ENCODE data around the gene ZFYVE28. TPM values are rescaled to one million over a fixed set of nuclear protein-coding genes. Genes with fewer than 3 reads are reported as not detected.

ZFYVE28 gene
- total RNA-seq, 1 donor from 2014 or later: 5.1 TPM

DNA sequence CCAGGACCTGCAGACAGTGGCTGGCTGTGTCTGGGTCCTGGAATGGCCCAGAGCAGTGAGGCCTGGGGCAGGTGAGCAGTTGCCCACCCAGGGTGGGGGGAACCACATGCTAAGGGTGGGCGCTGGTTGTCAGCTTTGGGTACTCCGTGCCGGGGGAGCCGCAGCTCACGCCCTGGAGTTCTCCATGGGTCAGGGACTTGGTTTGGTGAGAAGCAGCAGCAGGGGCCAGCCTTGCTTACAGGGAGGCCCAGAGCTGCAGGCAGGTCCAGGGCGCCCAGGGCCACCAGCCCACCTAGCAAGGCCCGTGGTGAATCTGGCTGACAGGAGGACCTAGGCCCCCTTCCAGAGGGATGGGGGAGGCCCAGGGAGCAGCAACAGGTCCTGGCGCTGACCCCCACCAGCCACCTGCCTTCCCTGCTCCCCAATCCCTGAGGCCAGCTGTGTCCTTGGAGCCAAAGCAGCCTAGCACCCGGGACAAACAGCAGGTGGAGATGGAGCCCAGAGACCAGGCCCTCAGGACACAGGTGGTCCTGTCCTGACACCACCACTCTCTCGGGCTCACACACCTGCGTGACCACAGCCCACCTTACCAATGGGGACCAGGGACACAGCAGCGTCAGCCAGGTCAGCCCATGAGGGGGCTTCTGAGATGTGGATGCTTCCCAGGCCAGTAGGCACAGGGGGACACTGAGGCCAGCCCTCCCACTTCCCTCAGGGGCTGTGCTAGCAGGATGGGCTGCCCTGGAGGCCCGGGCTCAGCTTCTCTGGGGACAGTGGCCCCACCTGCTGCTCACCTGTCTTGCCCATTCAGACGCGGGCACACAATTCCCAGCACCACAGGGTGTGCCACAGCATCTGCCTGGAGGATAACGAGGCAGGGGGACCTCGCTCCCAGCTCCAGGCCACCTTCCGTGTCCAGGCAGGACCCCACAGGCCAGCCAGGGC lies 160.1 kb downstream of the ZFYVE28 start:
- H3K4me3 Mint-ChIP-seq: no peak overlapping the region
- intact Hi-C loops (cut with micrococcal nuclease): no loop called here

DNA sequence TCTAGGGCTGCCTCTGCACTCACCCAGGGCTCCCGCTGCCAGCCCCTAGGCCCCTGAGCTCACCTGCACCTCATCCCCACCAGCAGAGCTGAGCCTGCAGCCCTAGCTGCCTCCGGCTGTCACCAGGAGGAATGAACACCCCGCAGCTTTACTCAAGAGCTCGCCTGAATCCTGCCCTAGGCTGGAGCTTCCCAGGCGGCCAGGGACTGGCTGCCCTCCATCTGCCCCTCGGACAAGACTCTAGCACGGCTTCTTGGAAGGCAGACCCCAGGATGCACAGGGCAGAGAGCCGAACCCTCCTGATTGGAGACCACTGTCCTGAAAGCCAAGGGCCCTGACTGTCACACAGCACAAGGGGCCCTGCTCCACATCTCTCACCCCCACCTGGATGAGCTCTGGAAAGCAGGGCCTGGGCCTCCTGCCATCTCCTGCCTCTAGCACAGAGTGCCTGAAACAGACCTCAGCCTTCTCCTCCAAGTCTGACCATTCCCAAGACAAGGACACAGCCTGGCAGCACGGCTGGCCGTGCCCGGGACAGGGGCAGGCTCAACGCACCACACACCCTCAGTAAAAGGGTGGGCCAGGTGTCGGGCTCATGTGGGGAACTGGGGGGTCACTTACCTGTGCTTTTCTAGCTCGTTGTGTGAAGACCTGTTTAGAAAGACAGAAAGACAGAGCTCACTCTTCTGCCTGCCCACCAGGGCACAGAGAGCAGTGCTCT lies 160.9 kb downstream of the ZFYVE28 start:
- no peaks in the 10 kb centered on the region for H3K4me1 Mint-ChIP-seq (ENCODE audit: low read depth)
- no peak for DNase-seq (ENCODE audit: low spot score)
- intact Hi-C loops (cut with micrococcal nuclease): no loop called here
- no peak overlapping the region for H3K27ac Mint-ChIP-seq
- no peaks in the 10 kb centered on the region for H3K27me3 Mint-ChIP-seq (ENCODE audit: insufficient read depth)
- H3K4me3 Mint-ChIP-seq: no peak overlapping the region
- no peaks in the 10 kb centered on the region for H3K9me3 Mint-ChIP-seq
- no peaks in the 10 kb centered on the region for H3K36me3 Mint-ChIP-seq (ENCODE audit: low read depth)

More for the DNA sequence above, 160.1 kb downstream of the ZFYVE28 start:
- no peaks in the 10 kb centered on the region for H3K9me3 Mint-ChIP-seq
- no peaks in the 10 kb centered on the region for H3K4me1 Mint-ChIP-seq (ENCODE audit: low read depth)
- no peaks in the 10 kb centered on the region for H3K36me3 Mint-ChIP-seq (ENCODE audit: low read depth)
- H3K27ac Mint-ChIP-seq: no peak overlapping the region
- no peaks in the 10 kb centered on the region for H3K27me3 Mint-ChIP-seq (ENCODE audit: insufficient read depth)
- no peak for DNase-seq (ENCODE audit: low spot score)

DNA sequence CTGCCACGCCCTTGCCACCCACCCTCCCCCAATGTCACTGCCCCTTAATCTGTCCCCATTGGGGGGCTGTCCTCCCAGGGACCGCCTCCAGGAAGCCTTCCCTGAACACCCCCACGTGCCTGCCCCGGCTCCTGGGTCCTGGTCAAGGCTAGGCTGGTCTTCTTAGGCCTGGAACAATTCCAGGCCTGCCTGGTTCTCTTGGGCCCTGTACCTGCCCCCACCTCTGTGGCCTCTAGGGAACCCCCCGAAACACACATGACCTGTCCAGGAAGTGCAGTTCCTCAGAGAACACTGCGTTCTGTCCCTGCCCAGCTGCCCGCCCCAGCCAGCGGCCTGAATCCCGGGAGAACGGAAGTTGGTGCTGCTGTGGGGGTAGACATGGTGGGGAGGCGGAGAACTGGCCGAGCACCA lies 161.7 kb downstream of the ZFYVE28 start:
- Mint-ChIP-seq H3K27me3 (ENCODE audit: insufficient read depth) (no peaks in the 10 kb centered on the region), H3K27ac (no peak overlapping the region), H3K36me3 (ENCODE audit: low read depth) (no peaks in the 10 kb centered on the region), H3K4me3 (no peak overlapping the region), H3K4me1 (ENCODE audit: low read depth) (no peaks in the 10 kb centered on the region), H3K9me3 (no peaks in the 10 kb centered on the region)
- intact Hi-C loops (cut with micrococcal nuclease): no loop called here
- DNase-seq (ENCODE audit: low spot score): no peak

DNA sequence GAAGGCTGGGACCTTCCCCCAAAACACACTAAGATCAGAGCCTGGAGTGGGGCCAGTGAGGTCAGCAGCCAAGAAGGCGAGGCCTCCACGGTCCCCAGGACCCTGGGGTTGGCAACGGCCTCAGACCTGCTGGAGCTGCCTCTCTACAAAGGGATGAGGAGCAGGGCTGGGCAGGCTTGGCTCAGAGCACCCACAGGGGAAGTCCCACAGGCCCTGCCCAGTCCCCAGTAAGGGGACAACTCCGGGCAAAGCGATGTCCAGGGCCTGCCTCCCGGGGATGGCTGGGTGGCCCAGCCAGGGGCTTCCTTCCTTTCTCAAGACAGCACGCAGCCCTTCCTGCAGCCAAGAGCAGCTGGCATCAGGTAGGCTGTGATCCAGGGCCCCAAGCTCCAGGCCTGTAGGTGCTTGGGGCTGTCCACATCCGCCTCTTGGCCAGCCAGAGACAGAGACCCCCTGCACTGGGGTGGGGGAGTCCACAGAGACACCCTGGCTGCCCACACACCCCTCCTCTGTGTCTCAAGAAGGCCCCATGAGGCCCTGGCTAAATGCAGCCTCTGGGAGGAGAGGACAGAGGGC lies 162.2 kb downstream of the ZFYVE28 start:
- H3K4me3 Mint-ChIP-seq: no peak overlapping the region
- intact Hi-C loops (cut with micrococcal nuclease): no loop called here
- no peak for DNase-seq (ENCODE audit: low spot score)
- H3K9me3 Mint-ChIP-seq: no peaks in the 10 kb centered on the region
- H3K27me3 Mint-ChIP-seq (ENCODE audit: insufficient read depth): no peaks in the 10 kb centered on the region
- no peak overlapping the region for H3K27ac Mint-ChIP-seq
- H3K4me1 Mint-ChIP-seq (ENCODE audit: low read depth): no peaks in the 10 kb centered on the region
- no peaks in the 10 kb centered on the region for H3K36me3 Mint-ChIP-seq (ENCODE audit: low read depth)

DNA sequence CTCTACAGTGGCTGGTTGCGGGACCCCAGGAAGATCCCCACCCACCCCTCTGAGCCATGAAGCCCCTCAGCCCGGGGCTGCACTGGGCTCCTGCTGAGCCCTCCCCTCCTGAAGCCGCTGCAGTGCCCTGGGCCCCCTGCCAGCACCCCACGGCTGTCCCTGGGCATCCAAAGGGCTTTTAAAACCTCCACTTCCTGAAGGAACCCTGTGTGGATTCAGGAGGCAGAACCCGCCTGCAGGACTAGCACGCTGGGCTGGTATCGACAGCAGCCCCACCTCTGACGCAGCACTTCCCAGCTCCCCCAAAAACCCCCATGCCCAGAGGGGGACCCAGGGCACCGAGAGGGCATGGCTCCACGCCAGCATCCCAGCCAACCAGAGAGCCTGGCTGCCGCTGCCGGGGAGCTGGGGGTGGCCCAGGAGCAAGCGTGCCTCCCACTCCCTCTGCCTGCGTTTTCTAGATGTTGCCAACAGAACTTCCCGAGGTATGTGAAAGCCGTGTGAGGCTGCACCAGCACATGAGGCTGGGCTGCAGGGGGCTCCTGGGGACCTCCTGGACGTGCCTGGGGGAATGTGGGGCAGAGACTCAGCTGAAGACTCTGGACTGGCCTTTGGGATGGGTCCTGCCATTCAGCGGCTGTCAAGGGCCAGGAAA lies 162.8 kb downstream of the ZFYVE28 start:
- H3K27ac Mint-ChIP-seq: no peak overlapping the region
- no peaks in the 10 kb centered on the region for H3K36me3 Mint-ChIP-seq (ENCODE audit: low read depth)
- no peak for DNase-seq (ENCODE audit: low spot score)
- H3K4me3 Mint-ChIP-seq: no peak overlapping the region
- no peaks in the 10 kb centered on the region for H3K27me3 Mint-ChIP-seq (ENCODE audit: insufficient read depth)
- H3K9me3 Mint-ChIP-seq: no peaks in the 10 kb centered on the region
- H3K4me1 Mint-ChIP-seq (ENCODE audit: low read depth): no peaks in the 10 kb centered on the region
- intact Hi-C loops (cut with micrococcal nuclease): no loop called here

DNA sequence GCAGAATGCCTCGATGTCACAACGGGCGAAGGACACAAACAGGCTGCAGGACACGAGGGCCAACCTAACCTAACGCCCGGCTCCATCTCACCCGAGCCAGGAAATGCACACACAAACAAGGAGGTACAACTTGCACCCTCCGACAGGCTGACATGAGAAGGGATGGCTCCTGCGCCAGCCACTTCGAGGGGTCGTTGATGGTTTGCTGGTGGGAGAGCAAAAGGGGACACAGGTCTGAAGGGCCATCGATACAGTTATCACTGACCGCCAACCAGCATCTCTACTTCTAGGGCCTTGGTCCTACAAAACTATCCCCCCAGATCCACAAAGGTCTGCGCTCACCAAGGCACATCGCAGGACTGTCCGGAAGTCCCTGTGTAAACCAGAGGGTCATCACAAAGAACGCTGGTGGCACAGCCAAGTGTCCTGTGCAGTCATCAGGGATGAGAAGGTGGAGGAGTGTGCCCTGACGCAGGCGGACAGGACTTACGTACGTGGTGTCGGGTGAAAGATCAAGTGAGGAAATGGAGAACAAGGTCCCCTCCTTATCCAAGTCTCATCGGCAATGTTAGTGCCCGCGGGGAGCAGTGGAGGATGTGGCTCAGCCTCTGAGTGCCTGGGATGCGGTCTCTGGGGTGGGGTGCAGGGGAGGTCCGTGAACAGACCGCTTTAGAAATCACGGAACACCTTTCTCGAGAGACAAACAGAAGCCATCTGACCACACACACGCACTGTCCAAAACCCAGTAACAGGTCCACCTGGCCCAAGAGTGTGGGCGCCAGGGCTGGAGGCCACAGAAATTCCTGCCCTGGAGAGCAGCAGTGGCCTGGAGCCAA lies 163.6 kb downstream of the ZFYVE28 start:
- no peaks in the 10 kb centered on the region for H3K36me3 Mint-ChIP-seq (ENCODE audit: low read depth)
- intact Hi-C loops (cut with micrococcal nuclease): no loop called here
- no peaks in the 10 kb centered on the region for H3K4me1 Mint-ChIP-seq (ENCODE audit: low read depth)
- no peaks in the 10 kb centered on the region for H3K27me3 Mint-ChIP-seq (ENCODE audit: insufficient read depth)
- no peaks in the 10 kb centered on the region for H3K9me3 Mint-ChIP-seq
- no peak for DNase-seq (ENCODE audit: low spot score)
- H3K4me3 Mint-ChIP-seq: no peak overlapping the region
- no peak overlapping the region for H3K27ac Mint-ChIP-seq

DNA sequence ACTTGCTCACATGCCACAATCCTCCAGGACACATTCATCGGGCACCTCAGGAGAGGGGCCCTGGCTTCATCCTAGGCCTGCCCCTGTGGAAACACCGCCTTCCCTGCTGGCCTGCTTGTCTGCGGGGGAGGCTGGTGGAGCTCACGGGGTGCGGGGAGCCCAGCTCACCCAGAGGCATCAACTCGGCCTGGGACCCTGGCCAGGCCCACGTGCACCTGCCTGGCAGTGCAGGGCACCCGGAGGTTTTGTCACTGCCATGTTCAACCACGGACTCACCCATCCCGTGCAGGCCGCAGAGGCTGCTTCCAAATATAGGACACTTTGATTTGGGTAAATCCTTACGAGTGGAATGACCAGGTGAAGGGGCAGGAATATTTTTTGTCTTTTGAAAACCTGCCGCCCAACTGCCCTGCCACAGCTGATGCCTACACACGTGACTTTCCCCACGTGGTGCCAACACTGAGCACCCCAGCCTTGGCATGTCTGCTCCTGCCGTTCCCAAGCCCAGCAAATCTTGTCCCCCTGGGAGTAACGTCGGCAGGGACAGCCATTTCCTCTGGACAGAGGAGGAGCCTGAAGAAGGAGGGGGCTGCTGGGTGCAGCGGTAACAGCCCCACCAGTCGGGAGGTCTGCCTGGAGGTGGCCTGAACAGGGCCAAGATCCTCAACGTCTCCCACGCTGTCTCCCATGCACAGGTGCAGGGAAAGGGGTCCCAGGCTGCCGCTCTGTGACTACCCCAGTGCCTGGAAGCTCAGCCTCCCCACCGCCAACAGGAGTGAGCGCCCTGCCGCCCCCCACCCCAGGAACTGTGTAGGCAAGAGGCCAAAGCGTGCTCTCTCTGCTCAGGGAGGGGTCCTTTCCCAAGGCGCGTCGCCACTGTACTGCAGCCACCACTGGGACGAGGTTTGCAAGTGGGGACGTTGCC lies 165.0 kb downstream of the ZFYVE28 start:
- no peaks in the 10 kb centered on the region for H3K36me3 Mint-ChIP-seq (ENCODE audit: low read depth)
- no peak for DNase-seq (ENCODE audit: low spot score)
- H3K4me3 Mint-ChIP-seq: no peak overlapping the region
- no peaks in the 10 kb centered on the region for H3K27me3 Mint-ChIP-seq (ENCODE audit: insufficient read depth)
- no peaks in the 10 kb centered on the region for H3K4me1 Mint-ChIP-seq (ENCODE audit: low read depth)
- intact Hi-C loops (cut with micrococcal nuclease): no loop called here
- H3K9me3 Mint-ChIP-seq: no peaks in the 10 kb centered on the region
- H3K27ac Mint-ChIP-seq: no peak overlapping the region

DNA sequence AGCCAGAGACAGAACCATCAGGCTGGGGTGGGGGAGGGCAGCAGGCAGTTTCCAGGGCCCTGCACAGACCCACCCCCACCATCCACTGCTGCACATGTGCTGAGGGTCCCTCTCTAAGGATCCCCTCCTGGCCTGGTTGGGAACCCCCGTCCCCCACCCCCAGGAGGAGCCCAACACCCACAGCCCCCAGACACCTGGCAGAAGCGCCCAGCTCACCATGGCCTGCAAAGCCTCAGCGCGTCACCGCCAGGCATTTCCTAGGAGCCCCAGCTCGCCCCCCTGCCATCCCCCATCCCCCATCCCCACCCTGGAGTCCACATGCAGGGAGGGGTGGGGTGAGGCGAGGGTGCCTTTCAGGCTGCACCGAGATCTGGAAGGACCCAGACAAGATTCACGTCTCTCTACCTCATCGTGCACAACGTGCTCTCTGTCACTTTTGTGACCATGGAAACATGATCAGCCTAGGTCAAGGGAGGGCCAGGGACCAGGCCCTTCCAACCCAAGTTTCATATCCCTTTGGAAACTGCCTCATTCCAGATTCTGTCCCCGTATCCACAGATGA lies 165.8 kb downstream of the ZFYVE28 start:
- no peak overlapping the region for H3K27ac Mint-ChIP-seq
- no peaks in the 10 kb centered on the region for H3K4me1 Mint-ChIP-seq (ENCODE audit: low read depth)
- DNase-seq (ENCODE audit: low spot score): peak; percentile 0
- no peaks in the 10 kb centered on the region for H3K9me3 Mint-ChIP-seq
- no peaks in the 10 kb centered on the region for H3K27me3 Mint-ChIP-seq (ENCODE audit: insufficient read depth)
- no peaks in the 10 kb centered on the region for H3K36me3 Mint-ChIP-seq (ENCODE audit: low read depth)
- no peak overlapping the region for H3K4me3 Mint-ChIP-seq
- intact Hi-C loops (cut with micrococcal nuclease): no loop called here

DNA sequence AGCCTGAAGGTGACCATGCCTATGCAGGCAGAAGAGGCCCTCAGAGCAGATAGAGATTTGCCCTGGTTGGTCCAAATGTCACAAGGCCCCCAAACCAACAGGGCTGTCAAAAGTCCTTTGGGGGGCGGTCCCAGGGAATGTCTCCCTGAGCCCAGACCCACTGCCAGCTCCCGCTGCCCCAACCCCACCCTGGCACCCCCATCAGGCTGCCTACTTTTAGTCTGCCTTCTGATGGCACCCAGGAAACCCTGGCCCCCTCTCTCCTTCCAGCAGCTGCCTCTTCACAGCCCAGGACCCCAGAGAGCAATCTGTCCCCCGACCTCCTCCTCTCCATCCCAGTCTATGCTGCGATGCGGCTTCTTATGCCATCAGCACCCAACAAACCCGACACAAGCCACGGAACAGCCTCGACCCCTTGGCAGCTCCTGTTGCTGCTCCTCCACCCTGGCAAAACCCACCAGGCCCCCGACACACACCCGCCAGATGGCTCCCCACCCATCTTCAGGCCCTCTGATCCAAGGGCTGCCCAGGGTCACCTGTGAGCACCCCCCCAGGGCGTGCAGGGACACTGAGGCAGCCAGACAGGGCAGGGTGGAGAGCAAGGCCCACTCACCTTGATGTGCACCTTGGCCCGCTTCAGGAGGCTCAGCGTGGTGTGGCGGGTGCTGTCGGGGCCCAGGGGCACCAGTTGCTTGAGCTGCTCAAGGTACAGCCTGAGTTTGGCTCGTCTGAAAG lies 166.5 kb downstream of the ZFYVE28 start:
- no peaks in the 10 kb centered on the region for H3K4me1 Mint-ChIP-seq (ENCODE audit: low read depth)
- intact Hi-C loops (cut with micrococcal nuclease): no loop called here

DNA sequence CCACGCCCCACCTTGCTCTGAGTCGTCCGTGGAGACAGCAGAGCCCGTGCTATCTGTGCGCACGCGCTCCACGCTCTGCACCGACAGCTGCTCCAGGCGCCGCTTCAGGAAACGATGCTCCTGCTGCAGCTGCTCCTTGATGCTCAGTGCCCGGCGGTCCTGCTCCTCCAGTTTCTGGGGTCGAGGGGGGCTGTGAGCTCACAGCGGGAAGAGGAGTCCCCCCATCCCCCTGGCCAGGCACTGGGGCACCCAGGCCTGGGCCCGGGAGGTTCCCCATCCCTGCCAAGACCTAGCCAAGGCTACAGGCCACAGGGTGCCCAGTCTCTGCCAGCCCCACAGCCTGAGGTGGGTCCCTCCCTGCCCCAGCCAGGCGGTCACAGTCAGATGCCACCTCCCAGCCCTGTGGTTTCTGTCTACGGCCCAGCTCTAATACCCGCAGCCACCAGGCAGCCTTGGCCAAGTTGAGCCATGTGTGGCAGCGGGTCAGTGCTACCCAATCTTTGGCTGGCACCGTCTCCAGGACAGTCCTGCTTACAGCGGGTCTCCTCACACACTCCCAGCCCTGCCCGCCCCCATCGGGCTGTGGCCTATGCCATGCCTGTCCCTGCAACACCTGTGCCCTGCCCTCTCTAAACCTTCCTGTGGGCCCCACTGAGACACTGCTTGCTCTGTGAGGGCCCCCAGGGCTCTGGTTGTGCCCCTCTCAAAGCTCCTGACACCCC lies 167.2 kb downstream of the ZFYVE28 start:
- H3K4me3 Mint-ChIP-seq: no peak overlapping the region
- no peaks in the 10 kb centered on the region for H3K36me3 Mint-ChIP-seq (ENCODE audit: low read depth)
- no peaks in the 10 kb centered on the region for H3K27me3 Mint-ChIP-seq (ENCODE audit: insufficient read depth)
- no peaks in the 10 kb centered on the region for H3K9me3 Mint-ChIP-seq
- intact Hi-C loops (cut with micrococcal nuclease): no loop called here
- peak; percentile 0 for DNase-seq (ENCODE audit: low spot score)
- H3K27ac Mint-ChIP-seq: no peak overlapping the region
- H3K4me1 Mint-ChIP-seq (ENCODE audit: low read depth): no peaks in the 10 kb centered on the region

More for the DNA sequence above, 166.5 kb downstream of the ZFYVE28 start:
- DNase-seq (ENCODE audit: low spot score): no peak
- Mint-ChIP-seq H3K36me3 (ENCODE audit: low read depth) (no peaks in the 10 kb centered on the region), H3K9me3 (no peaks in the 10 kb centered on the region), H3K4me3 (no peak overlapping the region), H3K27ac (no peak overlapping the region), H3K27me3 (ENCODE audit: insufficient read depth) (no peaks in the 10 kb centered on the region)

Measured in activated T-helper 1 cell treated with anti-CD3 and anti-CD28 coated beads, Interleukin-12 subunit alpha, Interleukin-12 subunit beta, Interleukin-2, Interleukin-4 antibody, amounts not matched to agents 30 ng/mL and 10 ng/mL and 1 ng/mL, durations not matched to agents 14 hours and 24 hours and 36 hours (primary cell).